Cardiac septum (tissue), 1 donor: Measurements from ENCODE around the gene WDR70. TPM values are rescaled to one million over a fixed set of nuclear protein-coding genes. Genes with fewer than 3 reads are reported as not detected.

Experiments
- DNase-seq: peaks from one replicate; pipeline ENCODE4 v3.0.0-alpha.2; 2020; ENCODE audit warnings: low spot score
- intact Hi-C: fragments of 100-400 bp; cut with DNase I; formaldehyde crosslinking; loops from one replicate; pipeline ENCODE4 v1.14.0; 2022
- total RNA-seq: library from RNA; stranded (reverse); fragmentation: NEBNext Ultra II Directional; extraction: Animal tissue kit (Norgen Biotek cat#: 25700); gene quantifications from one replicate; pipeline ENCODE4 v1.2.1, GENCODE V29; 2021
- donor health status: DM: no; HTN: no; CAD: no.

Gene WDR70
- total RNA-seq, 1 donor from 2014 or later: 16.0 TPM

GRCh38 chr5:37734114-37734513 lies 355.0 kb downstream of the WDR70 start:
- intact Hi-C loops: no loop called here
- no peak for DNase-seq

GRCh38 chr5:37735649-37736347 lies 356.7 kb downstream of the WDR70 start:
- intact Hi-C loops: no loop called here
- DNase-seq: no peak

- intact Hi-C loops: no loop called here
- DNase-seq: no peak
Measured at GRCh38 chr5:37736397-37736796, 357.3 kb downstream of the WDR70 start.

GRCh38 chr5:37737326-37738056 lies 358.4 kb downstream of the WDR70 start:
- DNase-seq: no peak
- intact Hi-C loops: no loop called here

GRCh38 chr5:37738057-37738691 lies 359.1 kb downstream of the WDR70 start:
- DNase-seq: no peak
- intact Hi-C loops: no loop called here

GRCh38 chr5:37738865-37739488 lies 359.9 kb downstream of the WDR70 start:
- intact Hi-C loops: no loop called here
- no peak for DNase-seq

GRCh38 chr5:37739817-37740261 lies 360.7 kb downstream of the WDR70 start:
- DNase-seq: no peak
- intact Hi-C loops: no loop called here

GRCh38 chr5:37740331-37741066 lies 361.4 kb downstream of the WDR70 start:
- intact Hi-C loops: no loop called here
- no peak for DNase-seq

- DNase-seq: no peak
- intact Hi-C loops: no loop called here
Measured at GRCh38 chr5:37742111-37742510, 363.0 kb downstream of the WDR70 start.

GRCh38 chr5:37751227-37751626 lies 372.1 kb downstream of the WDR70 start:
- intact Hi-C loops: no loop called here
- no peak for DNase-seq

GRCh38 chr5:37754976-37755375 lies 375.9 kb downstream of the WDR70 start:
- no peak for DNase-seq
- intact Hi-C loops: no loop called here

GRCh38 chr5:37755581-37755980 lies 376.5 kb downstream of the WDR70 start:
- DNase-seq: no peak
- intact Hi-C loops: no loop called here

GRCh38 chr5:37756248-37756647 lies 377.1 kb downstream of the WDR70 start:
- intact Hi-C loops: no loop called here
- DNase-seq: no peak

- DNase-seq: no peak
- intact Hi-C loops: no loop called here
Measured at GRCh38 chr5:37757980-37758582, 379.0 kb downstream of the WDR70 start.

GRCh38 chr5:37767251-37767650 lies 388.1 kb downstream of the WDR70 start:
- intact Hi-C loops: no loop called here
- DNase-seq: no peak

- intact Hi-C loops: no loop called here
- DNase-seq: no peak
Measured at GRCh38 chr5:37767961-37768360, 388.8 kb downstream of the WDR70 start.

- intact Hi-C loops: no loop called here
- no peak for DNase-seq
Measured at GRCh38 chr5:37768371-37768770, 389.3 kb downstream of the WDR70 start.

- DNase-seq: no peak
- intact Hi-C loops: no loop called here
Measured at GRCh38 chr5:37769108-37769507, 390.0 kb downstream of the WDR70 start.

- no peak for DNase-seq
- intact Hi-C loops: no loop called here
Measured at GRCh38 chr5:37769840-37770239, 390.7 kb downstream of the WDR70 start.
